A549 treated with ZK216348 at 1 μM for 4 hours (cell line): Measurements from ENCODE around the gene BRAT1. TPM values are rescaled to one million over a fixed set of nuclear protein-coding genes. Genes with fewer than 3 reads are reported as not detected.

Source experiments
- total RNA-seq: library from RNA; stranded (reverse); fragments of 200-300 nt; extraction: Qiagen RNA extraction; gene quantifications from 5 replicates; pipeline ENCODE4 v1.2.3, GENCODE V29; 2022; ENCODE audit warnings: low read depth

Gene BRAT1
- 14.2 to 41.5 TPM (median 36.1 TPM) in 5 replicates for total RNA-seq

GRCh38 chr7:2555121-2556052 lies at the start of gene BRAT1:
Gene BRAT1 (minus strand): TSS chr7:2555524. CDS start chr7:2554431, 1,093 bp downstream.

DNA sequence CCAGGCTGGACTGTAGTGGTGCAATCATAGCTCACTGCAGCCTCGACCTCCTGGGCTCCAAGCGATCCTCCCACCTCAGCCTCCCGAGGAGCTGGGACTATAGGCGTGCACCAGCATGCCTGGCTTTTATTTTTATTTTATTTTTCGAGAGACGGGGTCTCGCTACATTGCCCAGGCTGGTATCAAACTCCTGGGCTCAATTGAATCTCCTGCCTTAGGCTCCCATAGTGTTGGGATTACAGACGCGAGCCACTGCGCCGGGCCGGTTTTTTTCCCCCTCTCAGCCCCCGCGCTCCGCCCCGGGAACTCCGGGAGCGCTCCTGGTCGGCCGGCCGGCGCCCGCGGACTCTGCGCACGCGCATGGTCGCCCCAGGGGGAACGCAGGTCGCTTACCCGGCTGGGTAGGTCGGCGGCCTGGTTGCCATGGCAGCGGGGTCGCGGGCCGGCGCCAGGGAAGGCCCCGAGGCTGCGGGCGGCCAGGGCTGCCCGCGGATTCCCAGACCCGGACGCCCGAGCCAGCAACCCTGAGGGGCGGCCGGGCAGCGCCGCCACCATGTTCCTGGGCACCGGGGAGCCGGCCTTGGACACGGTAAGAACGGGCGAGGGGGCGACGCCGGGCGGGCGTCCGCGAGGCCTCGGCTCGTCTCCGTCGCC lies 3.4 kb upstream of the BRAT1 start, which contains the start of gene IQCE:
Gene IQCE, plus strand, starts transcription at position 351 of the 654 bp plus-strand sequence. Its CDS starts 203 bp downstream, at position 554.

GRCh38 chr7:2519119-2519930 lies 36.0 kb downstream of the BRAT1 start, which contains the start of gene LFNG:
Gene LFNG (plus strand): TSS chr7:2519774. CDS start chr7:2519862, 88 bp downstream.

Other genes with a start within 250 kb of the BRAT1 start
- 61.0 to 101 TPM (median 87.3 TPM) in 5 replicates for gene SNX8, start 241.1 kb downstream of the BRAT1 start, total RNA-seq
- 223 to 260 TPM (median 250 TPM) in 5 replicates for gene EIF3B, start 200.7 kb downstream of the BRAT1 start, total RNA-seq
- 6.2 to 15.7 TPM (median 13.9 TPM) in 5 replicates for gene CHST12, start 151.9 kb downstream of the BRAT1 start, total RNA-seq
- gene GRIFIN, start 79.1 kb downstream of the BRAT1 start, total RNA-seq = not detected in 5 replicates
- gene LFNG, start 35.8 kb downstream of the BRAT1 start, total RNA-seq = 7.5 to 20.1 TPM (median 17.2 TPM) in 5 replicates
- gene IQCE, start 3.5 kb upstream of the BRAT1 start, total RNA-seq = 7.6 to 14.0 TPM (median 13.9 TPM) in 5 replicates
- gene TTYH3, start 76.5 kb upstream of the BRAT1 start, total RNA-seq = 27.0 to 63.8 TPM (median 57.9 TPM) in 5 replicates
- 0.05 to 0.06 TPM in 2 of 5 replicates, not detected in the others for gene AMZ1, start 132.7 kb upstream of the BRAT1 start, total RNA-seq